ENCODE results near the gene LMNB1. TPM values are rescaled to one million over a fixed set of nuclear protein-coding genes. Genes with fewer than 3 reads are reported as not detected.

LMNB1 gene, protein sequence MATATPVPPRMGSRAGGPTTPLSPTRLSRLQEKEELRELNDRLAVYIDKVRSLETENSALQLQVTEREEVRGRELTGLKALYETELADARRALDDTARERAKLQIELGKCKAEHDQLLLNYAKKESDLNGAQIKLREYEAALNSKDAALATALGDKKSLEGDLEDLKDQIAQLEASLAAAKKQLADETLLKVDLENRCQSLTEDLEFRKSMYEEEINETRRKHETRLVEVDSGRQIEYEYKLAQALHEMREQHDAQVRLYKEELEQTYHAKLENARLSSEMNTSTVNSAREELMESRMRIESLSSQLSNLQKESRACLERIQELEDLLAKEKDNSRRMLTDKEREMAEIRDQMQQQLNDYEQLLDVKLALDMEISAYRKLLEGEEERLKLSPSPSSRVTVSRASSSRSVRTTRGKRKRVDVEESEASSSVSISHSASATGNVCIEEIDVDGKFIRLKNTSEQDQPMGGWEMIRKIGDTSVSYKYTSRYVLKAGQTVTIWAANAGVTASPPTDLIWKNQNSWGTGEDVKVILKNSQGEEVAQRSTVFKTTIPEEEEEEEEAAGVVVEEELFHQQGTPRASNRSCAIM
- polyA plus RNA-seq (2012; ENCODE audit: insufficient read length, low read depth): 70.9 TPM

GRCh38 chr5:126776499-126777256, at the start of gene LMNB1:
Gene LMNB1 (plus strand): TSS chr5:126777136. CDS start chr5:126777509, 373 bp downstream.
- TF ChIP-seq TAF1 (IDR thresholded peaks at IDR 0.05; ENCODE audit: borderline replicate concordance, insufficient read depth, low read length) (peak; percentile 54; the same call in 1 of the 2 replicates), SIN3A (IDR thresholded peaks at IDR 0.05; ENCODE audit: borderline replicate concordance, insufficient read depth, low read length) (peak; percentile 46; the same call in 1 of the 2 replicates), FOXP2 (optimal IDR thresholded peaks at IDR 0.05; ENCODE audit: borderline replicate concordance, extremely low read depth, extremely low read length, insufficient read depth) (peak; percentile 64), POLR2AphosphoS5 (IDR thresholded peaks at IDR 0.05; ENCODE audit: low read depth, low read length) (peak; percentile 76), REST (IDR thresholded peaks at IDR 0.05; ENCODE audit: insufficient read depth in 1 of 2, low read depth in 2 of 2, low read length in 2 of 2) (0 out of 4 replicates have a peak, but pooled peaks of 1 of the 2 experiments have one; percentile 12)

DNA sequence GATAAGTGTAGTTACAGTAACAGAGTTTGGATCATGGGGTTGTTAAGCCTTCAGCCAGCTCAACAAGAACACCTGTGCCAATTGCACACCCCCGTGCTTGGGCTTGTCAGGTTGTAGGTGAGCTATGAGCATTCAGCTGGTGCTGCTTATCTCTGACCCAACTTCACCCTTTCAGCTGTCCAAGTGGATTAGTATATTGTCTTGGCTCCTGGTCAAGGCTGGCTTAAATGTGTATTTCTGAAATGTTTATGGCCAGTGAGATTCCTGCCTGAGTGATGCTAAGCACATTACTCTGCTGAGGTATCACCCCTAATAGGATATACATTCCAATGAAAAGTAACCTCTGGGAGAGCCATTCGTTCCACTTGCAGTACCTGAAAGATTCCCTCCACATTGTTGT, 44.2 kb upstream of the LMNB1 start:
- TF ChIP-seq REST (IDR thresholded peaks at IDR 0.05; ENCODE audit: insufficient read depth in 1 of 2, low read depth in 2 of 2, low read length in 2 of 2): no peak
- TF ChIP-seq POLR2AphosphoS5 (IDR thresholded peaks at IDR 0.05; ENCODE audit: low read depth, low read length): no peak
- no peak for TF ChIP-seq FOXP2 (optimal IDR thresholded peaks at IDR 0.05; ENCODE audit: borderline replicate concordance, extremely low read depth, extremely low read length, insufficient read depth)
- TF ChIP-seq TAF1 (IDR thresholded peaks at IDR 0.05; ENCODE audit: borderline replicate concordance, insufficient read depth, low read length): no peak
- TF ChIP-seq SIN3A (IDR thresholded peaks at IDR 0.05; ENCODE audit: borderline replicate concordance, insufficient read depth, low read length): no peak

- TF ChIP-seq SIN3A (IDR thresholded peaks at IDR 0.05; ENCODE audit: borderline replicate concordance, insufficient read depth, low read length): no peak
Observed at GRCh38 chr5:126736141-126736540, 40.8 kb upstream of the LMNB1 start.

- TF ChIP-seq REST (IDR thresholded peaks at IDR 0.05; ENCODE audit: insufficient read depth in 1 of 2, low read depth in 2 of 2, low read length in 2 of 2): no peak
- no peak for TF ChIP-seq SIN3A (IDR thresholded peaks at IDR 0.05; ENCODE audit: borderline replicate concordance, insufficient read depth, low read length)
- TF ChIP-seq POLR2AphosphoS5 (IDR thresholded peaks at IDR 0.05; ENCODE audit: low read depth, low read length): no peak
- TF ChIP-seq TAF1 (IDR thresholded peaks at IDR 0.05; ENCODE audit: borderline replicate concordance, insufficient read depth, low read length): no peak
- TF ChIP-seq FOXP2 (optimal IDR thresholded peaks at IDR 0.05; ENCODE audit: borderline replicate concordance, extremely low read depth, extremely low read length, insufficient read depth): no peak
Observed at GRCh38 chr5:126741361-126741760, 35.6 kb upstream of the LMNB1 start.

- TF ChIP-seq TAF1 (IDR thresholded peaks at IDR 0.05; ENCODE audit: borderline replicate concordance, insufficient read depth, low read length) (no peak), REST (IDR thresholded peaks at IDR 0.05; ENCODE audit: insufficient read depth in 1 of 2, low read depth in 2 of 2, low read length in 2 of 2) (no peak), SIN3A (IDR thresholded peaks at IDR 0.05; ENCODE audit: borderline replicate concordance, insufficient read depth, low read length) (no peak), POLR2AphosphoS5 (IDR thresholded peaks at IDR 0.05; ENCODE audit: low read depth, low read length) (no peak), FOXP2 (optimal IDR thresholded peaks at IDR 0.05; ENCODE audit: borderline replicate concordance, extremely low read depth, extremely low read length, insufficient read depth) (no peak)
Observed at GRCh38 chr5:126742425-126742824, 34.5 kb upstream of the LMNB1 start.
